ENCODE data around the gene ZNF146.
"Not testable (repeated sequence)": the region's sequence is repeated elsewhere in the genome, so short reads cannot be mapped to it uniquely, and the experiment has no call there.

ZNF146 gene

GRCh38 chr19:36212895-36213294 is 2.0 kb upstream of the ZNF146 start:
- H3K4me3 Mint-ChIP-seq = peak overlapping the region; percentile 32
- no peaks in the 10 kb centered on the region for H3K9me3 Mint-ChIP-seq
- H3K27me3 Mint-ChIP-seq = no peaks in the 10 kb centered on the region
- peaks cover 16% of the 10 kb centered on the region for H3K4me1 Mint-ChIP-seq (ENCODE audit: low read depth)
- H3K27ac Mint-ChIP-seq = no peak overlapping the region
- peaks cover 8% of the 10 kb centered on the region for H3K36me3 Mint-ChIP-seq (ENCODE audit: low read depth)

- H3K4me3 Mint-ChIP-seq = no peak overlapping the region
- no peaks in the 10 kb centered on the region for H3K27me3 Mint-ChIP-seq
- no peaks in the 10 kb centered on the region for H3K9me3 Mint-ChIP-seq
- H3K36me3 Mint-ChIP-seq (ENCODE audit: low read depth) = peaks cover 23% of the 10 kb centered on the region
- peaks cover 29% of the 10 kb centered on the region for H3K4me1 Mint-ChIP-seq (ENCODE audit: low read depth)
- H3K27ac Mint-ChIP-seq = no peak overlapping the region
Measured at GRCh38 chr19:36215276-36216123, 594 bp downstream of the ZNF146 start.

DNA sequence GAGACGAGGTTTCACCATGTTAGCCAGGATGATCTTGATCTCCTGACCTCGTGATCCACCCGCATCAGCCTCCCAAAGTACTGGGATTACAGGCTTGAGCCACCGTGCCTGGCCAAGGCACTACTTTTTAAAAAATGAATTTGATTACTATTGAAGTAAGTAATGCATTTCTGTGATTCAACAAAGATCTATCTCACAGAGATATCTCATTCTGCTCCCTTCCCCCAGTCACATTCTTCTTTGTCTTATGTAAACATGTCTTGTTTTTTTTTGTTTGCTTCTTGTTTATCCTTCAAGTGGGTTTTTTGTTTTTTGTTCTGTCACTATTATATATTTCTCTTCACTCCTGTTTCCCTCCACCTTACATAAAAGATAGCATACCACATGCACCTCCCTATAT is 6.6 kb downstream of the ZNF146 start:
- Mint-ChIP-seq H3K27ac (no peak overlapping the region), H3K4me1 (ENCODE audit: low read depth) (peaks cover 66% of the 10 kb centered on the region), H3K4me3 (no peak overlapping the region), H3K9me3 (peaks cover 10% of the 10 kb centered on the region), H3K27me3 (no peaks in the 10 kb centered on the region), H3K36me3 (ENCODE audit: low read depth) (peaks cover 73% of the 10 kb centered on the region)

DNA sequence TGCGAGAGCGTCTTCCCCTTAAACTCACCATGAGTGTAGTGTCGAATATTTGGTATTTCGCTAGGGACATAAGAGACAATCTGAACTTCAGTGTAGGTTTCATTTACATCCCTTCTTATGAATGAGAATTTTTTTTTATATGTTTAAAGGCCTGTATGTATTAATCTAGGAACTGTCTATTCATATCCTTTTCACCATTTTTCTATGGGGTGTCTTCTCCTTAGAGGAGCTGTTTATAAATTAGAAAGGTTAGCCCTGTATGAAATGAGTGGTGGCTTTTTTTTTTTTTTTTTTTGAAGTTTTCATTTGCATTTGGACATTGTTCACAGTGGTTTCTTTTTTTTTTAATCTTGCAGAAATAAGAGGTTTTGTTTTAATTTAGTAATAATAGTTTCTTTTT is 7.6 kb downstream of the ZNF146 start:
- Mint-ChIP-seq H3K36me3 (ENCODE audit: low read depth) (peaks cover 74% of the 10 kb centered on the region), H3K27ac (no peak overlapping the region), H3K4me3 (no peak overlapping the region), H3K4me1 (ENCODE audit: low read depth) (peaks cover 58% of the 10 kb centered on the region), H3K27me3 (no peaks in the 10 kb centered on the region), H3K9me3 (peaks cover 11% of the 10 kb centered on the region)

DNA sequence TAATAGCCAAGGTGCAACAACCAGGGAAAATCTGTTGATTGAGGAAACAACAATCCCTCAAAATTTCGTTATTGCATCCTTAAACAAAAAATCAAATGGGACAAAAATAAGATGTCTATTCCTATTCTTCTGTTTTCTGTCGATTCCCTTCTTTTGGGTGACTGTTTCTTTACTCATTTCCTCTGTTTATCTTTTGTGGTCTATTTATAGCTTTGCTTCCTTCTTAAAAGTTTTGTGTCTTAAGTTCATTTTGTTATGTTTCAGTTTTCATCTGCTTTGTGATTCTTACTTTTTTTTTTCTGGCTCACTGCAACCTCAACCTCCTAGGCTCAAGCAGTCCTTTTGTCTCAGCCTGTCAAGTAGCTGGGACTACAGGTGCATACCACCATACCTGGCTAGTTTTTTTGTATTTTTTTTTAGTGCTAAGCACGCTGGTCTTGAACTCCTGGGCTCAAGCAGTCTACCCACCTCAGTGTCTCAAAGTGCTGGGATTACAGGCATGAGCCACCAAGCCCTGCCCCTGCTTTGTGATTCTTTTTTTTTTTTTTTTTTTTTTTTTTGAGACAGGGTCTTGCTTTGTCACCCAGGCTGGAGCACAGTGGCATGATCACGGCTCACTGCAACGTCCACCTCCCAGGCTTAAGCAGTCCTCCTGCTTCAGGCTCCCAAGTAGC is 10.4 kb downstream of the ZNF146 start:
- H3K27me3 Mint-ChIP-seq = no peaks in the 10 kb centered on the region
- peaks cover 83% of the 10 kb centered on the region for H3K36me3 Mint-ChIP-seq (ENCODE audit: low read depth)
- H3K4me1 Mint-ChIP-seq (ENCODE audit: low read depth) = peaks cover 44% of the 10 kb centered on the region
- peak overlapping the region; percentile 84 for H3K27ac Mint-ChIP-seq
- no peak overlapping the region for H3K4me3 Mint-ChIP-seq
- peaks cover 26% of the 10 kb centered on the region for H3K9me3 Mint-ChIP-seq

DNA sequence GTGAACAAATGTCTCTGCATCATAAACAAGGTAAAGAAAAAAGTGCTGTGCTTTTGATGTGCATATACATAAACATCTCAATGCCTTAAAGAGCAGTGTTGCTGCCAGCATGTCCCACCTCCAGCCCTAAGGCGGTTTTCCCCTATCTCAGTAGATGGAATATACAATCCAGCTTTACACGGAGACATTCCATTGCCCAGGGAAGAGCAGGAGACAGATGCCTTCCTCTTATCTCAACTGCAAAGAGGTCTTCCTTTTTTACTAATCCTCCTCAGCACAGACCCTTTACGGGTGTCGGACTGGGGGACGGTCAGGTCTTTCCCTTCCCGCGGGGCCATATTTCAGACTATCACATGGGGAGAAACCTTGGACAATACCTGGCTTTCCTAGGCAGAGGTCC is 18.7 kb downstream of the ZNF146 start:
- not testable (repeated sequence) for H3K27me3 Mint-ChIP-seq; H3K27ac Mint-ChIP-seq; H3K4me3 Mint-ChIP-seq; H3K4me1 Mint-ChIP-seq (ENCODE audit: low read depth)
- H3K9me3 Mint-ChIP-seq = peaks cover 54% of the 10 kb centered on the region
- peaks cover 100% of the 10 kb centered on the region for H3K36me3 Mint-ChIP-seq (ENCODE audit: low read depth)

GRCh38 chr19:36236304-36236945 is 21.5 kb downstream of the ZNF146 start:
- Mint-ChIP-seq H3K4me1 (ENCODE audit: low read depth) (no peaks in the 10 kb centered on the region), H3K4me3 (no peak overlapping the region), H3K9me3 (peaks cover 56% of the 10 kb centered on the region), H3K36me3 (ENCODE audit: low read depth) (peaks cover 89% of the 10 kb centered on the region), H3K27me3 (no peaks in the 10 kb centered on the region), H3K27ac (no peak overlapping the region)

GRCh38 chr19:36236946-36237310 is 22.0 kb downstream of the ZNF146 start:
- peaks cover 56% of the 10 kb centered on the region for H3K9me3 Mint-ChIP-seq
- no peak overlapping the region for H3K4me3 Mint-ChIP-seq
- no peak overlapping the region for H3K27ac Mint-ChIP-seq
- no peaks in the 10 kb centered on the region for H3K4me1 Mint-ChIP-seq (ENCODE audit: low read depth)
- H3K36me3 Mint-ChIP-seq (ENCODE audit: low read depth) = peaks cover 88% of the 10 kb centered on the region
- no peaks in the 10 kb centered on the region for H3K27me3 Mint-ChIP-seq

DNA sequence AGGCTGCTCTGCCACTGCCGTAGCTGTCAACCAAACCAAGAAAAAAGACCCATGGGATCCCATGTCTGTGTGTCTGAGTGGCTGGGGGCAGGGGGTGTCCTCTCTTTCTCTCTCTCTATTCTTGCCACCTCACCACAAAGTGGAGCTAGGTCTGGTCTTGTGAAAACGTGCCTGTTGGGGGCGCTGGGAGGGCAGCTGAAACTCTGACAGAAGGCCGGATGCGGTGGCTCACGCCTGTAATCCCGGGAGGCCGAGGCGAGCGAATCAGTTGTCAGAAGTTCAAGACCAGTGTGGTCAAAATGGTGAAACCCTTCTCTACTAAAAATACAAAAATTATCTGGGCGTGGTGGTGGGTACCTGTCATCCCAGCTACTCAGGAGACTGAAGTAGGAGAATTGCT is 29.2 kb downstream of the ZNF146 start:
- H3K27ac Mint-ChIP-seq = no peak overlapping the region

DNA sequence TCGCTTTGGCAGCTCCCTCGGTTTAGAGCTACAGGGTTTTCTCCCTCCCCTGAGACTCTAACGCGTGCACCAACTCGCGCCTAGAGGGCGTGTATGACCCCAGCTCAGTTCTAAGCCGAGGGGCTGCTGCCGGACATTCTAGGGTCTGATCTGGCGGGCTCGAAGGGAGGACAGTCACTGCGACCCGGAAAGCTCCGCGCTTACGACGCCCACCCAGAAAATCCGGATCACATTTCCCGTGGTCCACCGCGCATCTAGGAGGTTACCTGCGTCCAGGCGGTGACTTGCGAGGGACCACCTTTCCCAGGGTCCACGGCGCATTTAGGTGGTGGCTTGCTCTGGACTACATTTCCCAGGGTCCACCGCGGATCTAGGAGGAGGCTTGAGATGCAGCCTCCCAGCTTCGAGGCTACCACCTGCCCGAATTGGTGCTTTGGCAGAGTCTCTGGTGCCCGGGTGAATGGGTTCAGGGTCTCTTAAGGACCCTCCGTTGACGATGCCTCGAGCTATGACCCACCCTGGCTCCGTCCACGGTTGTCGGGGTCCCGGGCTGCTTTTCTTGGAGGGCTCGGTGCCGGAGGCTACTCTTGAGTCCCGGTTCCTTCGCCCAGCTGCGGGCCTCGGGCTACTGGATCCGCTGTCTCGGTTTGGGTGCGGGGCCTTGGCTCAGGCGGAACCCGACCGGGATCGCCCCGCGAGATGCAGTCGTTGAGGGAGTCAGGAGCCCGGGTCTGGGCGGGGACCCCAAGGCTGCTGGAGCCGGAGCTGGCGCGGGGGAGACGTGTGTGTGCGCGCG is 30.5 kb downstream of the ZNF146 start:
- Mint-ChIP-seq H3K27ac (no peak overlapping the region), H3K4me3 (no peak overlapping the region), H3K9me3 (peaks cover 25% of the 10 kb centered on the region), H3K4me1 (ENCODE audit: low read depth) (peaks cover 3% of the 10 kb centered on the region), H3K27me3 (peaks cover 17% of the 10 kb centered on the region), H3K36me3 (ENCODE audit: low read depth) (peaks cover 31% of the 10 kb centered on the region)

More for the DNA sequence above, 29.2 kb downstream of the ZNF146 start:
- Mint-ChIP-seq H3K27me3 (peaks cover 17% of the 10 kb centered on the region), H3K9me3 (peaks cover 38% of the 10 kb centered on the region), H3K4me1 (ENCODE audit: low read depth) (peaks cover 3% of the 10 kb centered on the region), H3K4me3 (no peak overlapping the region), H3K36me3 (ENCODE audit: low read depth) (peaks cover 44% of the 10 kb centered on the region)

DNA sequence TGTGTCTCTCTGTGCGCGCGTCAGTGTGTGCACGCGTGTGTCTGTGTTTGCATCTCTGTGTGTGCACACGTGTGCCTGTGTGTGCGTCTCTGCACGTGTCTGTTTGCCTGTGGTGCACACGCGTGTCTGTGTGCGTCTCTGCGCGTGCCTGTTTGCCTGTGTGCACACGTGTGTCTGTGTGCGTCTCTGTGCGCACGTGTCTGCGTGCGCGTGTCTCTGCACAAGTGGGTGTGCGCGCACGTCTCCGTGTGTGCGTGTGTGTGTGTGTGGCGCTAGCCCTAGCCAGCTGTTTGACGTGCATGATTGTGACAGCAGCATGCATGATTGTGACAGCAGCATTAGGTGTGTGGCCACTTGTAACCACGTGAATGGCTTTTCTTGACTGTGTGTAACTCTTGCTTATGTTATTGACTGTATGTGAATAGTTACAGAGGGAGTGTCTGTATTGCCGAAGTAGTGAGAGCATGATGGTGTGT is 31.1 kb downstream of the ZNF146 start:
- Mint-ChIP-seq H3K27ac (no peak overlapping the region), H3K4me3 (peak overlapping the region; percentile 13), H3K27me3 (peaks cover 17% of the 10 kb centered on the region), H3K4me1 (ENCODE audit: low read depth) (peaks cover 3% of the 10 kb centered on the region), H3K36me3 (ENCODE audit: low read depth) (peaks cover 31% of the 10 kb centered on the region), H3K9me3 (peaks cover 25% of the 10 kb centered on the region)

GRCh38 chr19:36252047-36252446 is 37.1 kb downstream of the ZNF146 start:
- H3K36me3 Mint-ChIP-seq (ENCODE audit: low read depth) = peaks cover 15% of the 10 kb centered on the region

GRCh38 chr19:36254848-36255247 is 39.9 kb downstream of the ZNF146 start:
- Mint-ChIP-seq H3K4me1 (ENCODE audit: low read depth) (no peaks in the 10 kb centered on the region), H3K4me3 (no peak overlapping the region), H3K36me3 (ENCODE audit: low read depth) (peaks cover 12% of the 10 kb centered on the region), H3K9me3 (peaks cover 25% of the 10 kb centered on the region), H3K27ac (no peak overlapping the region), H3K27me3 (peaks cover 3% of the 10 kb centered on the region)

More at GRCh38 chr19:36252047-36252446, 37.1 kb downstream of the ZNF146 start:
- no peaks in the 10 kb centered on the region for H3K4me1 Mint-ChIP-seq (ENCODE audit: low read depth)
- peaks cover 30% of the 10 kb centered on the region for H3K9me3 Mint-ChIP-seq
- no peaks in the 10 kb centered on the region for H3K27me3 Mint-ChIP-seq
- no peak overlapping the region for H3K27ac Mint-ChIP-seq
- H3K4me3 Mint-ChIP-seq = no peak overlapping the region

DNA sequence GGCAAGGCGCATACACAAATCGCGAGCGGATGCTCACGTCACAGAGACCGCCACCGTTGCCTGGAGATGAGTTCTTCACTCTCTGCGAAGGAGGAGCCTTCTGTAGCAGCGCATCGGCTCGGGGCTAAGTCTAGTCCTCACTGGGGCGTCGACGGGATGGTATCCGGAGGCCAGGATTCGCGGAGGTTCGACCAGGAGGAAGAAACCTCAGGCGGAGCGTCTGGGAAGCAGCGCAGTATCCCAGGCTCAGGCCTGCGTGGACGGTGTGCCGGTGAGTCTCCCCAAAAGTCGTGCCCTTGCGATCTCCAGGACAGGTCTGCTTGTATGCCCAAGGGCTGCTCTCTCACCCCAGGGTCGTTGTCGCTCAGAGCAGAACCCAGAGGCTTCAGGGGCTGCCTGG is 40.4 kb downstream of the ZNF146 start:
- peaks cover 12% of the 10 kb centered on the region for H3K36me3 Mint-ChIP-seq (ENCODE audit: low read depth)
- H3K4me3 Mint-ChIP-seq = no peak overlapping the region
- H3K4me1 Mint-ChIP-seq (ENCODE audit: low read depth) = no peaks in the 10 kb centered on the region
- peaks cover 25% of the 10 kb centered on the region for H3K9me3 Mint-ChIP-seq
- H3K27ac Mint-ChIP-seq = no peak overlapping the region
- H3K27me3 Mint-ChIP-seq = peaks cover 3% of the 10 kb centered on the region
